GM23248 (cell line): ENCODE data around the gene CCDC92.

Source experiments
- EZH2 ChIP-seq: fragments of 200-600 bp; sonication (generic); IDR thresholded peaks from 2 replicates; pipeline ENCODE4 v1.6.1; 2018; ENCODE audit warnings: antibody characterized with exemption, mild to moderate bottlenecking; ENCODE audit not compliant: insufficient read depth, poor library complexity, severe bottlenecking
- EZH2phosphoT487 ChIP-seq: fragments of 200-600 bp; sonication (generic); IDR thresholded peaks from 2 replicates; pipeline ENCODE4 v1.6.1; 2018; ENCODE audit warnings: antibody characterized with exemption, moderate library complexity, mild to moderate bottlenecking, low read depth; ENCODE audit not compliant: insufficient read depth

GRCh38 chr12:123971770-123972456 lies 718 bp downstream of the CCDC92 start:
- no peak for TF ChIP-seq EZH2
- no peak for TF ChIP-seq EZH2phosphoT487
